Measurements from ENCODE around the gene ZC3H18.

ZC3H18 gene

GRCh38 chr16:88549671-88550245, 20.4 kb upstream of the ZC3H18 start:
- DNase-seq (ENCODE audit: low read depth), result no peak

DNA sequence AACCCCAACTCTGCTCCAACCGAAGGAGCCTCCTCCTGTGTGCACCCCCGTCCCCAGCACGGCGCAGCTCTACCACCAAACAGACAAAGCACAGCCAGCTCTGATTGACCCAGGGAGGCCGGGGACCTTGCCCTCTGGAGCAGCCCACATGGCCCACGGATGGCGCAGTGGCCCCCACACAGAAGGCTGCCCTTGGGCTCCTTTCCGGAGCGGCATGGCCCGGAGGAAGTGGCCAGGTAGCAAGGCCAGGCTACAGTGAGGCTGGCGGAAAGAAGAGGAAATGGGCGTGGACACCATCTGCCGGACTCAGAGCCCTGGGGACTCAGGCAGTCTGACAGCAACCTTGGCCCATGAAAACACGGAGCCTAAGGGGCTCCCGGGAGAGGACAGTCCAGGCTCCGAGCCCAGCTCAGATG, 19.9 kb upstream of the ZC3H18 start:
- DNase-seq (ENCODE audit: low read depth), result no peak

GRCh38 chr16:88552166-88552565, 18.0 kb upstream of the ZC3H18 start:
- no peak for DNase-seq (ENCODE audit: low read depth)

- DNase-seq (ENCODE audit: low read depth), result no peak
These were observed 17.4 kb upstream of the ZC3H18 start for GRCh38 chr16:88552815-88553214.

DNA sequence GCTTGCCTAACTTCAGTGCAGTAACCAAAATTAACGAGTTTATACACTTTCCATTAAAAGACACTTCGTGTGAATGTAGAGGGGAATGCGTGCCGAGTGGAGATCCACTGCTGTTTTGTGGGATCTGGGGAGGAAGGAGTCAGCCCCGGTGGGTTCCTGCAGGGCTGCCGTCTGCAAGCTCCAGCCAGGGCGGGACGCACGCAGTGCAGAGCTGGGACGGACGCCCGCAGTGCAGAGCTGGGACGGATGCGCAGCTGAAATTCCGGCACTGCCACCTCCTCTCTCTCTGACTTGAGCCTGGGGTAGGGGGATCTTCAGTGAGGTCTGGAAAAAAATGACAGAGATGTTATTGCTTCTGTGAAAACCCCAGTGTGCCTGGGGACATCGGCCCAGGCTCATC, 16.5 kb upstream of the ZC3H18 start:
- no peak for DNase-seq (ENCODE audit: low read depth)

GRCh38 chr16:88554711-88555264, 15.4 kb upstream of the ZC3H18 start:
- no peak for DNase-seq (ENCODE audit: low read depth)

DNA sequence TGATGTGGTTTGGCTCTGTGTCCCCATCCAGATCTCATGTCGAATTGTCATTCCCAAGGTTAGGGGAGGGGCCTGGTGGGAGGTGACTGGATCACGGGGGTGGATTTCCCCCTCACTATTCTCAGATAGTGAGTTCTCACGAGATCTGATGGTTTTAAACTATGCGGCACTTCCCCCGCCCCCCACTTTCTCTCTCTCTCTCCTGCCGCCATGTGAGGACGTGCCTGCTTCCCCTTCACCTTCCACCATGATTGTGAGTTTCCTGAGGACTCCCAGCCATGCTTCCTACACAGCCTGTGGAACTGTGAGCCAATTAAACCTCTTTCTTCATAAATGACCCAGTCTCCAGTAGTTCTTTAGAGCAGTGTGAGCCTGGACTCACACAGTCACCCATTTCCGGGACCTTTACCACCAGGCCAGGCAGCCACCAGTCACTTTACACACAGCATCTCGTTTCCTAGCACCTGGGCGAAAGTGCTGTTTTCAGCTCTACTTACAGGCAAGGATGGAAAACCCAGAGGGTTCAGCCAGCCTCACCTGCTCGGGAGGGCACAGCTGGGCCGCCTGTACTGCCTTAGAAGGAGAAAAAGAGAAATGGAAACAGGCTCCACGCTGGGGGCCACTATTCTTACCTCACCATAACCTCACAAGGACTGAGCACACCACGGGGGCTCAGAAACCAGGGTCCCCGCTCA, 13.8 kb upstream of the ZC3H18 start:
- no peak for DNase-seq (ENCODE audit: low read depth)

DNA sequence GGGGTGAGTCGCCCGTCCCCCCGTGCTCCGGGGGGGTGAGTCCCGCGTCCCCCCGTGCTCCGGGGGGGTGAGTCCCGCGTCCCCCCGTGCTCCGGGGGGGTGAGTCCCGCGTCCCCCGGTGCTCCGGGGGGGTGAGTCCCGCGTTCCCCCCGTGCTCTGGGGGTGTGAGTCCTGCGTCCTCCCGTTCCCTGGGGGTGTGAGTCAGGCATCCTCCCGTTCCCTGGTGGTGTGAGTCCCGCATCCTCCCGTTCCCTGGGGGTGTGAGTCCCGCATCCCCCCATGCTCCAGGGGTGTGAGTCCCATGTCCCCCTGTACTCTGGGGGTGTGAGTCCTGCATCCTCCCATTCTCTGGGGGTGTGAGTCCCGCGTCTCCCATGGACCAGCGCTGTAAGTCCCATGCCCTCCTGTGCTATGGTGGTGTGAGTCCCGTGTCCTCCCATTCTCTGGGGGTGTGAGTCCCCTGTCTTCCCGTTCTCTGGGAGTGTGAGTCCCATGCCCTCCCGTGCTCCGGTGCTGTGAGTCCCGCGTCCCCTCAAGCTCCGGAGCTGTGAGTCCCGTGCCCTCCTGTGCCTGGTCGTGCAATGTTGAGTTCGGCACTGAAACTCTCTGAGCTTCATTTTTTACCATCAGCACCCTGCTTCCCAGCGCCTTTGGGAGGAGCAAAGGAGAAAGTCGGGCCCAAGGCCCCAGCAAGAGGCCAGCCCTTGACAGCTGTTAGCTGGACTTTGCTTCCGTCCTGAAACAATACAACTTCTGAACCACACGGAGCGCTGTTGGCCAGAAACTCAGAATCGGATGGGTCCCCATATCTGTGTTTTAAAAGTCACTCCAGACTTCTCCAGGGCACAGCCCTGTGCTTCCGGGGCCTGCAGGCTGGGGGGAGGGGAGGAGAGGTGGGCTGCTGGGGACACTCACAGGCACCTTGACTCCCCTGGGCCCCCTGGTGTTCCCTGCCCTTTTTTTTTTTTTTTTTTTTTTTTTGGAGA, 11.5 kb upstream of the ZC3H18 start:
- DNase-seq (ENCODE audit: low read depth), result no peak

DNA sequence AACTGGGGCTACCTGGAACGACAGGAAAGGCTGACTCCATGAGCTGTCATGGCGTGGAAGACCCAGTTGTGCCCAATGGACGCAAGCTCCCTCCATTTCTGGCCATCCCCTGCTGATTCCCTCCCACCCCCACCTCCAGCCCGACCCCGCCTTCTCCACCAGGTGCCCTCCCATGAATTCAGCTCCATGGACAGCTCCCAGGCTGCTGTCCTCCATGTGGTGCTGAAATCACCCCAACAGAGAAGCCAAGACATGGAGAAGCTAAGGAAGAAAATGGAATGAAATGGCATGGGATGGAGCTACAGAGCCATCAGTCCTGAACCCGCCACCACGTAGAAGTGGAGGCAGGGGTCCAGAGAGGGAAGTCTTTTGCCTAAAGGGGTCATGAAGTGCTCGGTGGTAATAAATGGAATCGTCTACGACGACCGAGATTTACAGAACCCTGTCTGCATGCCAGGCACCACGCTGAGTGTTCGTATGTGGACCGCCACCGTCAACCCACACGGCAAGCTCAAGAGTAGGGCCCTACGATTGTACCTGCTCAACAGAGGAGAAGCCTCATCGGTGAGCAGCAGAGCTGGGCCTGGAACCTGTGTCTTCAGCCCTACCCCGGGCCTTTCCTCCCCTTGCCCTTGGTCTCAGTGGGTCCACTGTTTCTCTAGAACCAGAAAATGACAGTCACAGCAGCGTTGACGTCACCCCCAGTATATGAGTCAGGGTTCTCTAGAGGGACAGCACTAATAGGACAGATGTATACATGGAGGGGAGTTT, 9.3 kb upstream of the ZC3H18 start:
- DNase-seq (ENCODE audit: low read depth), result no peak

DNA sequence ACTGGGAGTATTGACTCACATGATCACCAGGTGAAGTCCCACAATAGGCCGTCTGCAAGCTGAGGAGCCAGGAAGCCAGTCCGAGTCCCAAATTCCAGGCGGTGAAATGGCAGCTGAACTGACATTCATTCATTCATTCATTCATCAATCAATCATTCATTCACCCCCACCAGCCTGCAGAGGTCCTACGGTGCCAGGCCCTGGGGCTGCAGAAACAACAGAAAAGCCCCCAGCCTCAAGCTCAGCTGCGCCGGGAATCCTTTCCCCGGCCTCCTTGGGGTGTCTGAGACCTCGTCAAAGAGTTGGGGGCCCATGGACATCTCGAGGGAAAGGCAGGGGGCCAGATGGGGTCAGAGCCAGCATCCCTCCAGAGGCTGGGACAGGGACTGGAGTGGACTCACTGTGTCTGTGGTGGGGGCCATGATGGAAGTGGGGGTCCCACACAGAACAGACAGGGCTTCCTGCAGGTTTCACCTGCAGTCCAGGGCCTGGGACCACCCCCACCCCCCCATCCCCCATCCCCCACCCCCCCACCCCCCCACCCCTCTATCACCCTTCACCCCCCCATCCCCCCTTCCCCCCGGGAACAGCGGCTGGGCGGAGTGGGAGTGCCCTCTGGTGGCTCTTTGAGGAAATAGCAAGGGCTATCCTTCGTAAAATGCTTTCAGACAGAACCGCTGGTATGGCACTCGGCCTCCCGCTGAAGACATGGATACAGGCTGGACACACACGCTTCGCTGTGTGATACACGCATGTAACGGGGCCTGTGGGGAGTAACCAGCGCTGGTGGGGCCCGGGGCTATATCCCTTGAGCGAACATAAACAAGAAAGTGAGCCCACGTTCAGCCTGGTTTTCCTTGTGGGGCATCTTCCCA, 8.5 kb upstream of the ZC3H18 start:
- peak; percentile 25 for DNase-seq (ENCODE audit: low read depth)

- DNase-seq (ENCODE audit: low read depth), result peak; percentile 59
These were observed 4.0 kb upstream of the ZC3H18 start for GRCh38 chr16:88566158-88566557.

DNA sequence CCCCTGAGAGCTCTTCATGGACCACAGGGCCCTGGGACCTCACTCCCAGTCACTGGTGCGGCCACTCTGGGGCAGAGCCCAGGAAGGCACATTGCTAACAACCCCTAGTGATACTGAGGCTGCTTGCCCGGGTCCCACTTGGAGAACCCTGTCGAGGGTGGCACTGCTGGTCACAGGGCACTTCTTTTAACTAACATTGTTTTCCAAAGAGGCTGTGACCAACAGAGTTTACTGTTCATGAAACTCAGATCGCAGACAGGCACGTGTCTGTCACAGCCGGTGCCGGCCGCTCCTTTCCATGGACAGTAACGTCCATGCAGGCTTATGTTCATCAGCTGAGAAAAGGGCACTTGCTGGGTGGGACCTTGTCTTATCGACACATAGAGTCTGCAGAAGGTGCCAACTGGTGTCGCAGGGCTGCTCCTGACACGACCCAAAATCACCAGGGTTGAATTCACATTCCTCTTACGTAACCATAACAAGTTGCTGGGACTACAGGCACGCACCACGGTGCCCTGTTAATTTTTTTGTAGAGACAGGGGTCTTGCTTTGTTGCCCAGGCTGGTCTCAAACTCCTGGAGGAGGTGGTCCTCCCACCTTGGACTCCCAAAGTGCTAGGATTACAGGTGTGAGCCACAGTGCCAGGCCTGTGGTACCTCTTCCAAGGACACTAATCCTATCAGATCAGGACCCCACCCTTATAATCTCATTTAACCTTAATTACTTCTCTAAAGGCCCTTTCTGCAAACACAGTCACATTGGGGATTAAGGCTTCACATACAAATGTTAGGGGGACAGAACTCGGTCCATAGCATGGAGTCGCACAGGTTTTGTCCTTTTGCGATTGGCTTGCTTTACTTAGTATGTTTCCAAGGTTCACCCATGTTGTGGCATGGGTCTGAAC, 1.2 kb upstream of the ZC3H18 start:
- no peak for DNase-seq (ENCODE audit: low read depth)

- no peak for DNase-seq (ENCODE audit: low read depth)
These were observed 604 bp upstream of the ZC3H18 start for GRCh38 chr16:88569614-88569984.

GRCh38 chr16:88570691-88571092, 489 bp downstream of the ZC3H18 start:
- no peak for DNase-seq (ENCODE audit: low read depth)

GRCh38 chr16:88575251-88575650, 5.0 kb downstream of the ZC3H18 start:
- no peak for DNase-seq (ENCODE audit: low read depth)

GRCh38 chr16:88576307-88576706, 6.1 kb downstream of the ZC3H18 start:
- no peak for DNase-seq (ENCODE audit: low read depth)

DNA sequence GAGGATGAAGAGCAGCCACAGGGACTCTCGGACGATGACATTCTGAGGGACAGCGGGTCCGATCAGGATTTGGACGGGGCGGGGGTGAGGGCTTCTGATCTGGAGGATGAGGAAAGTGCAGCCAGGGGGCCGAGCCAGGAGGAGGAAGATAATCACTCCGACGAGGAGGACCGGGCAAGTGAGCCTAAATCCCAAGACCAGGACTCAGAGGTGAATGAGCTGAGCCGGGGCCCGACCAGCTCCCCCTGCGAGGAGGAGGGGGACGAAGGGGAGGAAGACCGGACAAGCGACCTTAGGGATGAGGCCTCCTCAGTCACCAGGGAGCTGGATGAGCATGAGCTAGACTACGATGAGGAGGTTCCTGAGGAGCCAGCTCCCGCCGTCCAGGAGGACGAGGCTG, 7.0 kb downstream of the ZC3H18 start:
- no peak for DNase-seq (ENCODE audit: low read depth)

GRCh38 chr16:88578446-88579313, 8.5 kb downstream of the ZC3H18 start:
- DNase-seq (ENCODE audit: low read depth), result no peak

GRCh38 chr16:88580371-88580770, 10.2 kb downstream of the ZC3H18 start:
- DNase-seq (ENCODE audit: low read depth), result no peak

Data from stromal cell of bone marrow (primary cell).